PC-9 (cell line): ENCODE results near the gene ST3GAL2.

Experiments used
- EZH2 ChIP-seq: fragments of 200-600 bp; sonication (generic); IDR thresholded peaks from 2 replicates; pipeline ENCODE4 v1.8.0; 2017; ENCODE audit warnings: antibody characterized with exemption, low read depth
- TF ChIP-seq, protein P1 (sequence below): fragments of 200-600 bp; sonication (generic); conservative IDR thresholded peaks from 2 replicates; pipeline ENCODE4 v1.6.1; 2017; ENCODE audit warnings: mixed run types, antibody characterized with exemption, mild to moderate bottlenecking, moderate library complexity

GRCh38 chr16:70478912-70479341 lies 40.0 kb upstream of the ST3GAL2 start:
- TF ChIP-seq, protein P1, sequence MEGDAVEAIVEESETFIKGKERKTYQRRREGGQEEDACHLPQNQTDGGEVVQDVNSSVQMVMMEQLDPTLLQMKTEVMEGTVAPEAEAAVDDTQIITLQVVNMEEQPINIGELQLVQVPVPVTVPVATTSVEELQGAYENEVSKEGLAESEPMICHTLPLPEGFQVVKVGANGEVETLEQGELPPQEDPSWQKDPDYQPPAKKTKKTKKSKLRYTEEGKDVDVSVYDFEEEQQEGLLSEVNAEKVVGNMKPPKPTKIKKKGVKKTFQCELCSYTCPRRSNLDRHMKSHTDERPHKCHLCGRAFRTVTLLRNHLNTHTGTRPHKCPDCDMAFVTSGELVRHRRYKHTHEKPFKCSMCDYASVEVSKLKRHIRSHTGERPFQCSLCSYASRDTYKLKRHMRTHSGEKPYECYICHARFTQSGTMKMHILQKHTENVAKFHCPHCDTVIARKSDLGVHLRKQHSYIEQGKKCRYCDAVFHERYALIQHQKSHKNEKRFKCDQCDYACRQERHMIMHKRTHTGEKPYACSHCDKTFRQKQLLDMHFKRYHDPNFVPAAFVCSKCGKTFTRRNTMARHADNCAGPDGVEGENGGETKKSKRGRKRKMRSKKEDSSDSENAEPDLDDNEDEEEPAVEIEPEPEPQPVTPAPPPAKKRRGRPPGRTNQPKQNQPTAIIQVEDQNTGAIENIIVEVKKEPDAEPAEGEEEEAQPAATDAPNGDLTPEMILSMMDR, result no peak
- TF ChIP-seq EZH2, result no peak
